Heart left ventricle (tissue), 16 donors: ENCODE measurements around the gene RNF123. TPM values are rescaled to one million over a fixed set of nuclear protein-coding genes. Genes with fewer than 3 reads are reported as not detected.

ENCODE experiments used
- ATAC-seq, 4 donors: fragments of 200-7000 bp; cut with Tn5 transposase; one replicate each; pipeline ENCODE4 v1.9.1; 2020 to 2022; ENCODE audit warnings: moderate library complexity in 4 of 4, mild to moderate bottlenecking in 3 of 4, moderate number of reproducible peaks in 1 of 4
- DNase-seq, 5 donors: peaks; one replicate each; pipeline ENCODE4 v3.0.0-alpha.2; 2020
- H3K27ac ChIP-seq, 12 donors: fragments of 200-600 bp; sonication (generic) in 4 of 12; one replicate each; pipeline versions ENCODE4 v1.5.0 to v1.8.0; 2016 to 2022; ENCODE audit warnings: mild to moderate bottlenecking in 2 of 12
- H3K27me3 ChIP-seq, 9 donors: fragments of 200-600 bp; sonication (generic) in 2 of 9; one replicate each; pipeline versions ENCODE4 v1.5.1 to v1.8.0; 2016 to 2022; ENCODE audit warnings: mild to moderate bottlenecking in 3 of 9
- H3K36me3 ChIP-seq, 9 donors: fragments of 200-600 bp; sonication (generic) in 2 of 9; one replicate each; pipeline versions ENCODE4 v1.5.0 to v1.8.0; 2018 to 2022; ENCODE audit warnings: mild to moderate bottlenecking in 2 of 9
- H3K4me1 ChIP-seq, 12 donors: fragments of 200-600 bp; sonication (generic) in 4 of 12; one replicate each; pipeline versions ENCODE4 v1.5.0 to v1.8.0; 2016 to 2022; ENCODE audit warnings: mild to moderate bottlenecking in 3 of 12
- H3K4me3 ChIP-seq, 12 donors: fragments of 200-600 bp; sonication (generic) in 4 of 12; one replicate each; pipeline versions ENCODE4 v1.5.0 to v1.8.0; 2017 to 2022; ENCODE audit warnings: mild to moderate bottlenecking in 9 of 12, moderate library complexity in 4 of 12
- H3K9me3 ChIP-seq, 12 donors: fragments of 200-600 bp; sonication (generic) in 4 of 12; one replicate each; pipeline versions ENCODE4 v1.5.0 to v1.8.0; 2016 to 2022; ENCODE audit warnings: mild to moderate bottlenecking in 1 of 12
- CTCF ChIP-seq, 12 donors: fragments of 200-600 bp; sonication (generic) in 4 of 12; IDR thresholded peaks; one replicate each; pipeline versions ENCODE4 v1.5.0 to v1.8.0; 2018 to 2022; ENCODE audit warnings: antibody characterized with exemption in 12 of 12, mild to moderate bottlenecking in 5 of 12
- POLR2A ChIP-seq, 2 donors: fragments of 450-650 bp; IDR thresholded peaks; one replicate each; pipeline ENCODE4 v1.6.1; 2017; ENCODE audit warnings: antibody characterized with exemption in 2 of 2, mild to moderate bottlenecking in 2 of 2, moderate library complexity in 2 of 2
- whole genome bisulfite sequencing, 4 donors: extraction: QIAGEN DNeasy Blood & Tissue Kit in 2 of 4; methylation state at CpG; one replicate each; pipeline versions ENCODE4 v1.1.5 to v1.1.7; 2013 to 2018; 5-methylcytosine and 5-hydroxymethylcytosine counted together
- intact Hi-C, 10 donors: fragments of 100-400 bp; cut with DNase I; formaldehyde crosslinking; loops; one replicate each; pipeline versions ENCODE4 v1.11.1 to v1.14.2; 2022
- polyA plus RNA-seq, 2 donors: library from polyadenylated mRNA; stranded (reverse); fragments of 200-250 nt; gene quantifications; one replicate each; pipeline ENCODE4 v1.2.3, GENCODE V29; 2013
- total RNA-seq, 9 donors: library from RNA; depleted of rRNA in 2 of 9; stranded (reverse); fragments of >200 nt in 2 of 9; fragmentation: NEBNext Ultra II Directional in 3 of 9; extraction: Animal tissue kit (Norgen Biotek cat#: 25700) in 3 of 9; gene quantifications; one replicate each; pipeline versions ENCODE4 v1.1.0 to v1.2.4, GENCODE V29; 2016 to 2023
- donor health status: ischemic (EF 13 %, LVEDD 7.1; RV severe dilation, severe dysfunction).
- donor health status: healthy with polysubstance abuse.
- donor health status: DM: no; HTN: yes; CAD: no.
- donor health status: DM: no; HTN: no; CAD: no.
- donor health status: ischemic (EF 25% LVEDD 6.9; RV normal size, moderate dysfunction).
- donor health status: ischemic (EF 25% LVEDD 5.7; RV mildly dilated, moderate dysfunction).
- donor health status: healthy.
- donor health status: DM: yes; HTN: yes; CAD: no.
- donor health status: ischemic (EF 35%, LVEDD 5.7; RV mildly dilated, moderate dysfunction).
- donor health status: nonischemic (EF 11% LVEDD 7.7; RV severe dilation, severe dysfunction).
- donor health status: DM: yes; HTN: yes; CAD: no.
- donor health status: PGD.
- donor health status: ischemic (EF 29% LVEDD 5.4; RV normal size, mild dysfunction).
- donor health status: nonischemic (EF 23%, LVEDD 6.1; RV moderate dilation, normal function).

RNF123 gene
- total and polyA plus RNA-seq, 11 donors, result 27.7 to 61.4 (median 46.0) TPM

GRCh38 chr3:49703443-49703927 is 14.1 kb downstream of the RNF123 start:
- ATAC-seq (peak; percentile 34 to 78 (median 64)), DNase-seq (peak in 3 of 5 donors; percentile 56 to 64 (median 56))
- Histone ChIP-seq H3K36me3 (peaks cover 0 to 88% (median 59%) of the 10 kb centered on the region in 9 donors), H3K4me3 (no peak overlapping the region), H3K9me3 (no peaks in the 10 kb centered on the region), H3K4me1 (peaks cover 0 to 21% (median 4%) of the 10 kb centered on the region in 12 donors), H3K27ac (no peak overlapping the region), H3K27me3 (no peaks in the 10 kb centered on the region)
- intact Hi-C loops, result loop anchor here in 5 of 10 donors (2.0 to 10.0 kb wide), 8 partner anchors 134 to 211 kb away; partner anchors contain the start of gene MST1R (in 2 of the 5)
- TF ChIP-seq POLR2A (IDR thresholded peaks at IDR 0.05), result no peak
- peak; percentile 59 to 80 (median 74) for TF ChIP-seq CTCF (IDR thresholded peaks at IDR 0.05)
- 58 to 79% (median 62%) methylated on average over 7 to 14 of the region's 14 CpGs for WGBS, 4 donors

- Histone ChIP-seq H3K4me1 (peaks cover 0 to 16% (median 2%) of the 10 kb centered on the region in 12 donors), H3K27me3 (no peaks in the 10 kb centered on the region), H3K4me3 (no peak overlapping the region), H3K9me3 (no peaks in the 10 kb centered on the region), H3K36me3 (peaks cover 0 to 85% (median 55%) of the 10 kb centered on the region in 9 donors), H3K27ac (no peak overlapping the region)
- intact Hi-C loops, result loop anchor here in 7 of 10 donors (2.0 to 10.0 kb wide), 10 partner anchors 133 to 211 kb away; partner anchors contain the start of gene MST1R (in 2 of the 7)
- ATAC-seq (no peak), DNase-seq (no peak)
- 88 to 91% (median 89%) methylated on average over 7 of the region's 7 CpGs for WGBS, 4 donors
- TF ChIP-seq CTCF (IDR thresholded peaks at IDR 0.05), result no peak
- TF ChIP-seq POLR2A (IDR thresholded peaks at IDR 0.05), result no peak
Observed at GRCh38 chr3:49703956-49704355, 14.6 kb downstream of the RNF123 start.

GRCh38 chr3:49704629-49705028 is 15.3 kb downstream of the RNF123 start:
- peaks cover 0 to 10% (median 0%) of the 10 kb centered on the region in 12 donors for H3K4me1 ChIP-seq
- TF ChIP-seq POLR2A (IDR thresholded peaks at IDR 0.05) (no peak), CTCF (IDR thresholded peaks at IDR 0.05) (no peak)
- H3K36me3 ChIP-seq, result peaks cover 0 to 79% (median 51%) of the 10 kb centered on the region in 9 donors
- H3K9me3 ChIP-seq, result no peaks in the 10 kb centered on the region
- intact Hi-C loops, result loop anchor here in 7 of 10 donors (2.0 to 10.0 kb wide), 9 partner anchors 133 to 210 kb away; partner anchors contain the start of gene MST1R (in 2 of the 7)
- H3K27ac ChIP-seq, result no peak overlapping the region
- no peaks in the 10 kb centered on the region for H3K27me3 ChIP-seq
- ATAC-seq (no peak), DNase-seq (no peak)
- no peak overlapping the region for H3K4me3 ChIP-seq
- WGBS, 4 donors, result 94 to 97% (median 96%) methylated on average over 5 to 8 of the region's 8 CpGs

- intact Hi-C loops, result loop anchor here in 5 of 10 donors (2.0 to 10.0 kb wide), 7 partner anchors 132 to 209 kb away; partner anchors contain the start of gene MST1R (in 1 of the 5)
- Histone ChIP-seq H3K4me1 (peaks cover 0 to 4% (median 0%) of the 10 kb centered on the region in 12 donors), H3K27ac (no peak overlapping the region), H3K4me3 (no peak overlapping the region), H3K27me3 (no peaks in the 10 kb centered on the region), H3K36me3 (peaks cover 0 to 71% (median 48%) of the 10 kb centered on the region in 9 donors), H3K9me3 (no peaks in the 10 kb centered on the region)
- DNase-seq (no peak), ATAC-seq (no peak)
- WGBS, 4 donors, result 94 to 95% (median 94%) methylated on average over 15 to 17 of the region's 17 CpGs
- no peak for TF ChIP-seq CTCF (IDR thresholded peaks at IDR 0.05)
- no peak for TF ChIP-seq POLR2A (IDR thresholded peaks at IDR 0.05)
Observed at GRCh38 chr3:49705390-49705960, 16.1 kb downstream of the RNF123 start.
